Measurements from ENCODE around the gene PHF20. TPM values are rescaled to one million over a fixed set of nuclear protein-coding genes. Genes with fewer than 3 reads are reported as not detected.

Gene PHF20
- total and polyA plus RNA-seq, 2 donors from 2014 or later = 12.3 to 48.4 TPM

DNA sequence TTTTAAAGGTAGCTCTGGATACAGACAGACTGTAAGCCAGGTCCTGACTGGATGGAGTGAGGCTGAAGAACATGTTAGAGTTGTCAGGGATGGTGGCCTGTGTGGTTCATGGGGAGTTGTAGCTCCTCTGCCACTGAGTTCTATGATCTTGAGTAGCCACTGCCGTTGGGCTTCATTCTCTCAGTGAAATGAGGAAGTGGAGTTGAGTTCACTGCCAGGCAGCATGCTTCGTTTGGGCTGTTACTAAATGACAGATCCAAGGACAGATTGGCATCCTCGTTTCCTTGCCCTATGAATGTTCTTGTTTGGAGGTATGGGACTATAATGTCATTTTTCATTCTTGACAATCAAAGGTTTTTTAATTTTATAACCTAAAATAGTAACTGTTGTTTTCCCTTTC is 145.3 kb downstream of the PHF20 start:
- DNase-seq = no peak
- Histone ChIP-seq H3K4me3 (ENCODE audit: low read length in 3 of 3) (no peak overlapping the region), H3K4me1 (ENCODE audit: control insufficient read depth in 2 of 3, insufficient read depth in 2 of 3, low read depth in 1 of 3, low read length in 3 of 3) (no peaks in the 10 kb centered on the region), H3K9me3 (ENCODE audit: control insufficient read depth in 2 of 3, insufficient read depth in 1 of 3, low read length in 3 of 3) (no peaks in the 10 kb centered on the region), H3K27ac (ENCODE audit: low read depth in 2 of 2, low read length in 2 of 2) (no peak overlapping the region), H3K9ac (ENCODE audit: low read length in 3 of 3) (no peak overlapping the region), H3K36me3 (ENCODE audit: control insufficient read depth in 2 of 3, insufficient read depth in 3 of 3, low read length in 3 of 3) (peaks cover 2 to 25% (median 17%) of the 10 kb centered on the region in 3 donors), H3K27me3 (ENCODE audit: control insufficient read depth, insufficient read depth, low read length) (no peaks in the 10 kb centered on the region)
- FAIRE-seq = no peak
- TF ChIP-seq, protein P1, sequence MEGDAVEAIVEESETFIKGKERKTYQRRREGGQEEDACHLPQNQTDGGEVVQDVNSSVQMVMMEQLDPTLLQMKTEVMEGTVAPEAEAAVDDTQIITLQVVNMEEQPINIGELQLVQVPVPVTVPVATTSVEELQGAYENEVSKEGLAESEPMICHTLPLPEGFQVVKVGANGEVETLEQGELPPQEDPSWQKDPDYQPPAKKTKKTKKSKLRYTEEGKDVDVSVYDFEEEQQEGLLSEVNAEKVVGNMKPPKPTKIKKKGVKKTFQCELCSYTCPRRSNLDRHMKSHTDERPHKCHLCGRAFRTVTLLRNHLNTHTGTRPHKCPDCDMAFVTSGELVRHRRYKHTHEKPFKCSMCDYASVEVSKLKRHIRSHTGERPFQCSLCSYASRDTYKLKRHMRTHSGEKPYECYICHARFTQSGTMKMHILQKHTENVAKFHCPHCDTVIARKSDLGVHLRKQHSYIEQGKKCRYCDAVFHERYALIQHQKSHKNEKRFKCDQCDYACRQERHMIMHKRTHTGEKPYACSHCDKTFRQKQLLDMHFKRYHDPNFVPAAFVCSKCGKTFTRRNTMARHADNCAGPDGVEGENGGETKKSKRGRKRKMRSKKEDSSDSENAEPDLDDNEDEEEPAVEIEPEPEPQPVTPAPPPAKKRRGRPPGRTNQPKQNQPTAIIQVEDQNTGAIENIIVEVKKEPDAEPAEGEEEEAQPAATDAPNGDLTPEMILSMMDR (IDR thresholded peaks at IDR 0.05; ENCODE audit: borderline replicate concordance, extremely low read depth, insufficient read depth) = no peak
- intact Hi-C loops (cut with DNase I) = no loop called here

DNA sequence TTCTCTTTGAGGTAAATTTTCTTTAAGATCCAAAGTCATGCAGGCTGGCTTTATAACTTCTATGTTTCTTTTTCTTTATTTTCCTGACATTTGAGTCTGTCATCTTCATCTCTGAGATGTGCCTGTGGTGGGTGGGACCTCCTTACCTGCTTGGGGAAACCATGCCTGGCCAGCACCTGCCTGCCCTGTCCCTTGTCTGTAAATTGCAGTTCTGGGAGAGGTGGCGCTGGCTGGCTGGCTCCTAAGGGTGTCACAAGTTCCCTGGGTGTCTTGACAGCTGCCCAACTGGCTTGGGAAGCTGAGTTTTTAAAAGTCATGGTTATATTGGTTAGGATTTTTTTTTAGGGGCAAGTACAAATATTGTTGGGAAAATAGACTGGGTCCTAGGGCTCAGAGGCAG is 146.2 kb downstream of the PHF20 start:
- Histone ChIP-seq H3K27me3 (ENCODE audit: control insufficient read depth, insufficient read depth, low read length) (no peaks in the 10 kb centered on the region), H3K9ac (ENCODE audit: low read length in 3 of 3) (no peak overlapping the region), H3K27ac (ENCODE audit: low read depth in 2 of 2, low read length in 2 of 2) (no peak overlapping the region), H3K4me3 (ENCODE audit: low read length in 3 of 3) (no peak overlapping the region), H3K9me3 (ENCODE audit: control insufficient read depth in 2 of 3, insufficient read depth in 1 of 3, low read length in 3 of 3) (no peaks in the 10 kb centered on the region), H3K4me1 (ENCODE audit: control insufficient read depth in 2 of 3, insufficient read depth in 2 of 3, low read depth in 1 of 3, low read length in 3 of 3) (no peaks in the 10 kb centered on the region), H3K36me3 (ENCODE audit: control insufficient read depth in 2 of 3, insufficient read depth in 3 of 3, low read length in 3 of 3) (peaks cover 2 to 20% (median 17%) of the 10 kb centered on the region in 3 donors)
- DNase-seq (no peak), FAIRE-seq (no peak)
- intact Hi-C loops (cut with DNase I) = no loop called here
- TF ChIP-seq, protein P1 (IDR thresholded peaks at IDR 0.05; ENCODE audit: borderline replicate concordance, extremely low read depth, insufficient read depth) = no peak

DNA sequence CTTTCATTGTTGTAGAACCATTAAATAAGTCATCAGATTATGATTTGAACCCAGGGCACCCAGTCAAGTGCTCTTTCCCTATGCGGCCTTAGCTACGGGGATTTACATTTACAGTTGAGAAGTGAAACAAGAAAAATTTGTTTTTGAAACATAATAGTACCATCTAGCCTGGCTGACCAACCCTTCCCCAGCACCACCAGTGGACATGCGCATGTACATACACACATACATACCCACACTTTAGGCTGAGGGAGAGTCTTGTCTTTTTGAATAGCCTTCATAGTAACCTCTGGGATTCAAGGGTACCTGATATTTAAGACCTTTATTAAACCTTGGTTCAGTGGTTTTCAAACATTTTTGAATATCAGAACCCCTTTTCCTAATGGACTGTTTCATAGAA is 148.7 kb downstream of the PHF20 start:
- FAIRE-seq = no peak
- Histone ChIP-seq H3K27ac (ENCODE audit: low read depth in 2 of 2, low read length in 2 of 2) (no peak overlapping the region), H3K27me3 (ENCODE audit: control insufficient read depth, insufficient read depth, low read length) (no peaks in the 10 kb centered on the region), H3K4me3 (ENCODE audit: low read length in 3 of 3) (no peak overlapping the region), H3K36me3 (ENCODE audit: control insufficient read depth in 2 of 3, insufficient read depth in 3 of 3, low read length in 3 of 3) (peaks cover 2 to 12% (median 10%) of the 10 kb centered on the region in 3 donors), H3K9ac (ENCODE audit: low read length in 3 of 3) (no peak overlapping the region), H3K4me1 (ENCODE audit: control insufficient read depth in 2 of 3, insufficient read depth in 2 of 3, low read depth in 1 of 3, low read length in 3 of 3) (no peaks in the 10 kb centered on the region), H3K9me3 (ENCODE audit: control insufficient read depth in 2 of 3, insufficient read depth in 1 of 3, low read length in 3 of 3) (no peaks in the 10 kb centered on the region)
- intact Hi-C loops (cut with DNase I) = no loop called here
- DNase-seq = no peak
- TF ChIP-seq, protein P1 (IDR thresholded peaks at IDR 0.05; ENCODE audit: borderline replicate concordance, extremely low read depth, insufficient read depth) = no peak

DNA sequence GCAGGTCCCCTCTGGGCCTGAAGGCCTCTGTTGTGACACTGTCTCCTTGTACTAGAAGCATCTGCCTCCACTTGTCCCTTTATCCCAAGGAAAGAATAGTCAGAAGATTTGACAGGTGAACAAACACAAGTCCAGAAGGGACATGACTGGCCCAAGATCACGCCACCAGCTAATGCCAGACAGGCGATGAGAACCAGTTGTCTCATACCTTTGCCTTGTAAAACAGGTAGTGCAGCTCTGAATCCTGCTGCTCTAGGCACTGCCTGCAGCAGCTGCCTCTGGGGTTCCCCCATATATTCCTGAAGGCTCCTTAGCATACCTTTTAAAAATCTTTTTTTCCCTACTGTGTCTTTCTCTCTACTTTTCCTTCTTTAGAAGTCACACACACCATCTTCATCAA is 157.5 kb downstream of the PHF20 start:
- DNase-seq = no peak
- no peak for FAIRE-seq
- no peaks in the 10 kb centered on the region for H3K9me3 ChIP-seq (ENCODE audit: control insufficient read depth in 2 of 3, insufficient read depth in 1 of 3, low read length in 3 of 3)
- H3K4me3 ChIP-seq (ENCODE audit: low read length in 3 of 3) = no peak overlapping the region
- no peak overlapping the region for H3K27ac ChIP-seq (ENCODE audit: low read depth in 2 of 2, low read length in 2 of 2)
- H3K27me3 ChIP-seq (ENCODE audit: control insufficient read depth, insufficient read depth, low read length) = no peaks in the 10 kb centered on the region
- intact Hi-C loops (cut with DNase I) = no loop called here
- H3K9ac ChIP-seq (ENCODE audit: low read length in 3 of 3) = no peak overlapping the region
- peaks cover 4 to 34% (median 7%) of the 10 kb centered on the region in 3 donors for H3K36me3 ChIP-seq (ENCODE audit: control insufficient read depth in 2 of 3, insufficient read depth in 3 of 3, low read length in 3 of 3)
- TF ChIP-seq, protein P1 (IDR thresholded peaks at IDR 0.05; ENCODE audit: borderline replicate concordance, extremely low read depth, insufficient read depth) = no peak
- no peaks in the 10 kb centered on the region for H3K4me1 ChIP-seq (ENCODE audit: control insufficient read depth in 2 of 3, insufficient read depth in 2 of 3, low read depth in 1 of 3, low read length in 3 of 3)
